ENCODE data around the gene RARG.

- TF ChIP-seq EZH2 (IDR thresholded peaks at IDR 0.05; ENCODE audit: low read depth) (no peak), CTCF (conservative IDR thresholded peaks at IDR 0.05) (no peak)
Measured at GRCh38 chr12:53198486-53199110, 33.4 kb downstream of the RARG start.
